GM18502 (cell line): Measurements from ENCODE around the gene CTSW.
A peak's percentile ranks its signal among the peaks of the same experiment; 100 is the strongest.

Experiments
- ATAC-seq: cut with Tn5 transposase; IDR thresholded peaks from one replicate; pipeline ENCODE4 v1.9.1; 2021; ENCODE audit warnings: mild to moderate bottlenecking; ENCODE audit not compliant: unreplicated experiment, poor library complexity

Gene CTSW

GRCh38 chr11:65919573-65920371, 40.1 kb downstream of the CTSW start:
- peak; percentile 48 for ATAC-seq

DNA sequence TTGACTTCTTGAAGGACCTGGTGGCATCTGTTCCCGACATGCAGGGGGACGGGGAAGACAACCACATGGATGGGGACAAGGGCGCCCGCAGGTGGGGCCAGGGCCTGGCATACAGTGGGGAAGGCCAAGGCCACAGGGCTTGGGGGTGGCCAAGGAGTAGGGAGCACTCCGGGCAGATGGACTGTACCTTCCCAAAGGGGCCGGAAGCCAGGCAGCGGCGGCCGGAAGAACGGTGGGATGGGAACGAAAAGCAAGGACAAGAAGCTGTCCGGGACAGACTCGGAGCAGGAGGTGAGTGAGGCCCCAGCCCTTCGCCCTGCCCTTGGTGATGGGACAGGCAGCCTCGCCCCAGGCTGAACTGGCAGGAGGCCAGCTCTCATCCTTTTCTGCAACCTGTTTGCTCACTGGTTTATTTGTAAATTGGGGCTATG, 40.8 kb downstream of the CTSW start:
- ATAC-seq = no peak

DNA sequence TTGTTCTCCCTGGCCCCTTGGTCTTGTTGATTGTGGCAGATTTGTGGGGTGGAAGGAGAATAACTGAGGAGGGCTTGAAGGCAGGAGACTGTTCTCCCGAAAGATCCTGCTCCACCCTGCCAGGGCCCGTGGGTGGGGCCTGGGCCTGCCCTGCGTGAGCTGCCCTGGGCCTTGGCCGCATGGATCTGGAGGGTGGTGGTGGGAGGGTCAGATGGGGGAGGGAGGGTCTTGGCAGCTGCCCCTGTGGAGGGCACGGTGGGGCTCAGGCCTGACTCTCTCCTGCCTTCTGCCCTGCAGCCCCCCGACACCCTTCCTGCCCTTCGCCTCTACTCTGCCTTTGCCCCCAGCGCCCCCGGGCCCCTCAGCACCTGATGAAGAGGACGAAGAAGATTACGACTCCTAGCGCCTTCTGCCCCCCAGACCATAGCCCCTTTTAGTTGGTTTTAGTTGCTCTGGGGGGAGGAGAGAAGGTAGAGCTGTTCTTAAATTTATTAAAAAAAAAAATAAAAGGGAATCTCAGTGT, 41.5 kb downstream of the CTSW start:
- no peak for ATAC-seq

- no peak for ATAC-seq
These were observed 42.2 kb downstream of the CTSW start for GRCh38 chr11:65921876-65922275.

DNA sequence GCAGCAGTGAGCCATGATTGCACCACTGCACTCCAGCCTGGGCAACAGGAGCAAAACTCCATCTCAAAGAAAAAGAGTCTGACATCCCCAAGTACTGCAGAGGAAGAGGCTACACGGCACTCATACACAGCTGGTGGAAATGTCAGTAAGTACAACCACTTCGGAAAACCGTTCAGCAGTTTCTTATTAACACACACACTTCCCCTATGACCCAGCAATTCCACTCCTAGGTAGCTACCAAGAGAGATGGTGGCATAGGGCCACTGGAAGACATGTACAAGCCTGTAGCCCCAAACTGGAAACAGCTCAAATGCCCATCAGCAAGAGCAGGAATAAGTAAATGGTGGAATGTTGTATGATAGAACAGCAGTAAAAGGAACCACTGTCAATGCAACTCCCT, 42.9 kb downstream of the CTSW start:
- no peak for ATAC-seq

GRCh38 chr11:65925397-65925796, 45.8 kb downstream of the CTSW start:
- no peak for ATAC-seq

GRCh38 chr11:65927904-65928397, 48.3 kb downstream of the CTSW start:
- peak; percentile 76 for ATAC-seq

- ATAC-seq = no peak
These were observed 49.0 kb downstream of the CTSW start for GRCh38 chr11:65928667-65929066.

- no peak for ATAC-seq
These were observed 52.3 kb downstream of the CTSW start for GRCh38 chr11:65931773-65932557.

GRCh38 chr11:65932558-65932919, 52.9 kb downstream of the CTSW start:
- no peak for ATAC-seq
